ENCODE data around the gene ANXA7.
"Not testable (repeated sequence)": the region's sequence is repeated elsewhere in the genome, so short reads cannot be mapped to it uniquely, and the experiment has no call there.

Gene ANXA7

DNA sequence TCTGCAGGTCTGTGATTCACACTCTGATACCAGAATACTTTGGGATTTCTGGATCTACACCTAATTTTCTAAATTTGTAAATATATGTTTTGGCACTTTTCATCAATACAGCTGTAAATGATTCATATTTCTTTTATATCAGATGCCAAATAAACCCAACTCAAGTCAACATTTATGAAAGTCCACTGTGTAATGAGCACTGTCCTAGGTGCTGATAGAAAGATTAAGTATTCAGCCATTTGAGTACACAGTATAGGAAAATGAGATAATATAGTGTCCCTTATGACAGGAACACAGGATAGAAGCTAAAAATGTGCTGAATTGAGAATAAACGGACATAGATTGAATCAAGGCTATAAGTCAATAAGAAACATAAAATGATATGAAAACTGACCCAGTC, 6.4 kb downstream of the ANXA7 start:
- H3K27ac ChIP-seq = no peak overlapping the region
- no peak for TF ChIP-seq ZFX (IDR thresholded peaks at IDR 0.05)
- TF ChIP-seq, protein P1, sequence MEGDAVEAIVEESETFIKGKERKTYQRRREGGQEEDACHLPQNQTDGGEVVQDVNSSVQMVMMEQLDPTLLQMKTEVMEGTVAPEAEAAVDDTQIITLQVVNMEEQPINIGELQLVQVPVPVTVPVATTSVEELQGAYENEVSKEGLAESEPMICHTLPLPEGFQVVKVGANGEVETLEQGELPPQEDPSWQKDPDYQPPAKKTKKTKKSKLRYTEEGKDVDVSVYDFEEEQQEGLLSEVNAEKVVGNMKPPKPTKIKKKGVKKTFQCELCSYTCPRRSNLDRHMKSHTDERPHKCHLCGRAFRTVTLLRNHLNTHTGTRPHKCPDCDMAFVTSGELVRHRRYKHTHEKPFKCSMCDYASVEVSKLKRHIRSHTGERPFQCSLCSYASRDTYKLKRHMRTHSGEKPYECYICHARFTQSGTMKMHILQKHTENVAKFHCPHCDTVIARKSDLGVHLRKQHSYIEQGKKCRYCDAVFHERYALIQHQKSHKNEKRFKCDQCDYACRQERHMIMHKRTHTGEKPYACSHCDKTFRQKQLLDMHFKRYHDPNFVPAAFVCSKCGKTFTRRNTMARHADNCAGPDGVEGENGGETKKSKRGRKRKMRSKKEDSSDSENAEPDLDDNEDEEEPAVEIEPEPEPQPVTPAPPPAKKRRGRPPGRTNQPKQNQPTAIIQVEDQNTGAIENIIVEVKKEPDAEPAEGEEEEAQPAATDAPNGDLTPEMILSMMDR (conservative IDR thresholded peaks at IDR 0.05) = no peak

- no peak overlapping the region for H3K27ac ChIP-seq
- no peak for TF ChIP-seq ZFX (IDR thresholded peaks at IDR 0.05)
- TF ChIP-seq, protein P1 (conservative IDR thresholded peaks at IDR 0.05) = no peak
Observed at GRCh38 chr10:73406846-73407245, 7.0 kb downstream of the ANXA7 start.

- TF ChIP-seq, protein P1 (conservative IDR thresholded peaks at IDR 0.05) = no peak
- no peak for TF ChIP-seq ZFX (IDR thresholded peaks at IDR 0.05)
- no peak overlapping the region for H3K27ac ChIP-seq
Observed at GRCh38 chr10:73405556-73405955, 8.3 kb downstream of the ANXA7 start.

GRCh38 chr10:73404690-73405089, 9.2 kb downstream of the ANXA7 start:
- no peak overlapping the region for H3K27ac ChIP-seq
- TF ChIP-seq, protein P1 (conservative IDR thresholded peaks at IDR 0.05) = no peak
- TF ChIP-seq ZFX (IDR thresholded peaks at IDR 0.05) = no peak

GRCh38 chr10:73401636-73402035, 12.2 kb downstream of the ANXA7 start:
- H3K27ac ChIP-seq = no peak overlapping the region
- TF ChIP-seq, protein P1 (conservative IDR thresholded peaks at IDR 0.05) = no peak
- TF ChIP-seq ZFX (IDR thresholded peaks at IDR 0.05) = no peak

DNA sequence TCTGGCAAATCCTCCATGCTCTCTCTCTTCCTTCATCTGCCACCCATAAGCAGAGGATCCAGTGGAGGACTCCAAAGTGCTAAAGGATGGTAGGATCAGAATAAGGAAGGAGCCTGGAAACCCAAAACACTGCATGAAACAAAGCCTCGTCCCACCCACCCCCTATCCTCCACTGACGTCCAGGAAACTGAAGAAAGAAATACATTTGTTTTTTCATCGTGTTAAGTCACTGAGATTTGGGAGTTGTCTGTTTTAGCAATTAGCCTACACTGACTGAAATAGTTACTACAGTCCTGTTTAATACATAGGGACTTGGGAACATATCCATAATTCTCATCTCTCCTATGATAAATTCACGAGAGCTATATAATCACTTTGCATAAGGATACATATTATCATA, 14.8 kb downstream of the ANXA7 start:
- TF ChIP-seq ZFX (IDR thresholded peaks at IDR 0.05) = no peak
- TF ChIP-seq, protein P1 (conservative IDR thresholded peaks at IDR 0.05) = no peak
- no peak overlapping the region for H3K27ac ChIP-seq

- TF ChIP-seq ZFX (IDR thresholded peaks at IDR 0.05) = no peak
- TF ChIP-seq, protein P1 (conservative IDR thresholded peaks at IDR 0.05) = peak; percentile 37
- no peak overlapping the region for H3K27ac ChIP-seq
Observed at GRCh38 chr10:73398024-73398423, 15.8 kb downstream of the ANXA7 start.

DNA sequence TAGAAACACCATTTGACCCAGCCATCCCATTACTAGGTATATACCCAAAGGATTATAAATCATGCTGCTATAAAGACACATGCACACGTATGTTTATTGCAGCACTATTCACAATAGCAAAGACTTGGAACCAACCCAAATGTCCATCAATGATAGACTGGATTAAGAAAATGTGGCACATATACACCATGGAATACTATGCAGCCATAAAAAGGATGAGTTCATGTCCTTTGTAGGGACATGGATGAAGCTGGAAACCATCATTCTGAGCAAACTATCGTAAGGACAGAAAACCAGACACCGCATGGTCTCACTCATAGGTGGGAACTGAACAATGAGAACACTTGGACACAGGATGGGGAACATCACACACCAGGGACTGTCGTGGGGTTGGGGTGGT, 19.5 kb downstream of the ANXA7 start:
- H3K27ac ChIP-seq = not testable (repeated sequence)

Measured in C4-2B (cell line).